HEK293 (cell line): ENCODE data around the gene KLHL36.

Source experiments
- CTCF ChIP-seq: fragments of 450-650 bp; formaldehyde crosslinking; IDR thresholded peaks from 2 replicates; pipeline ENCODE4 v1.5.1; 2016; ENCODE audit warnings: missing biosample characterization, missing genetic modification characterization
- ELK4 ChIP-seq: IDR thresholded peaks from 2 replicates; pipeline ENCODE4 v1.6.1; 2011; ENCODE audit warnings: mild to moderate bottlenecking, low read depth, low read length, borderline replicate concordance
- PRDM4 ChIP-seq: fragments of 450-650 bp; formaldehyde crosslinking; IDR thresholded peaks from 2 replicates; pipeline ENCODE4 v1.5.1; 2017; ENCODE audit warnings: missing biosample characterization, missing genetic modification characterization
- SETDB1 ChIP-seq: IDR thresholded peaks from one replicate; pipeline ENCODE4 v1.6.1; 2017; ENCODE audit warnings: mild to moderate bottlenecking, low read length, moderate library complexity, mixed read lengths; ENCODE audit not compliant: insufficient read length
- ZBTB17 ChIP-seq: fragments of 450-650 bp; formaldehyde crosslinking; IDR thresholded peaks from 2 replicates; pipeline ENCODE4 v1.5.1; 2016; ENCODE audit warnings: missing biosample characterization, missing genetic modification characterization
- ZNF121 ChIP-seq: fragments of 450-650 bp; formaldehyde crosslinking; IDR thresholded peaks from 2 replicates; pipeline ENCODE4 v1.5.1; 2016; ENCODE audit warnings: missing biosample characterization, missing genetic modification characterization
- ZNF707 ChIP-seq: fragments of 450-650 bp; formaldehyde crosslinking; IDR thresholded peaks from 2 replicates; pipeline ENCODE4 v1.5.1; 2016; ENCODE audit warnings: missing biosample characterization, missing genetic modification characterization

GRCh38 chr16:84643180-84643583 is 5.1 kb upstream of the KLHL36 start:
- TF ChIP-seq CTCF (tag by site-specific recombination) = no peak
- TF ChIP-seq PRDM4 (tag by site-specific recombination) = no peak
- no peak for TF ChIP-seq ZNF121
- no peak for TF ChIP-seq SETDB1
- no peak for TF ChIP-seq ZBTB17 (tag by site-specific recombination)
- TF ChIP-seq ZNF707 = no peak
- no peak for TF ChIP-seq ELK4
